ENCODE results near the gene PPL. TPM values are rescaled to one million over a fixed set of nuclear protein-coding genes. Genes with fewer than 3 reads are reported as not detected.

Gene PPL
- total RNA-seq (10 to 100 TPM in 3 of 9 donors, 1 to 10 TPM in 6; 6.4 to 23.8 (median 8.3) TPM), polyA plus RNA-seq (1 to 10 TPM; 4.3 to 5.1 TPM)
- long read RNA-seq, donor 1, full-length matches to known transcripts = 10 of 36 reads
- long read RNA-seq, donor 1, partial matches to known transcripts = 9 of 36 reads
- long read RNA-seq, donor 1, other reads (novel, unspliced or antisense) = 17 of 36 reads
- long read RNA-seq, donor 2, full-length matches to known transcripts = 3 of 33 reads
- long read RNA-seq, donor 2, partial matches to known transcripts = 14 of 33 reads
- long read RNA-seq, donor 2, other reads (novel, unspliced or antisense) = 16 of 33 reads
- long read RNA-seq, donor 3, full-length matches to known transcripts = 4 of 19 reads
- long read RNA-seq, donor 3, partial matches to known transcripts = 10 of 19 reads
- long read RNA-seq, donor 3, other reads (novel, unspliced or antisense) = 5 of 19 reads

DNA sequence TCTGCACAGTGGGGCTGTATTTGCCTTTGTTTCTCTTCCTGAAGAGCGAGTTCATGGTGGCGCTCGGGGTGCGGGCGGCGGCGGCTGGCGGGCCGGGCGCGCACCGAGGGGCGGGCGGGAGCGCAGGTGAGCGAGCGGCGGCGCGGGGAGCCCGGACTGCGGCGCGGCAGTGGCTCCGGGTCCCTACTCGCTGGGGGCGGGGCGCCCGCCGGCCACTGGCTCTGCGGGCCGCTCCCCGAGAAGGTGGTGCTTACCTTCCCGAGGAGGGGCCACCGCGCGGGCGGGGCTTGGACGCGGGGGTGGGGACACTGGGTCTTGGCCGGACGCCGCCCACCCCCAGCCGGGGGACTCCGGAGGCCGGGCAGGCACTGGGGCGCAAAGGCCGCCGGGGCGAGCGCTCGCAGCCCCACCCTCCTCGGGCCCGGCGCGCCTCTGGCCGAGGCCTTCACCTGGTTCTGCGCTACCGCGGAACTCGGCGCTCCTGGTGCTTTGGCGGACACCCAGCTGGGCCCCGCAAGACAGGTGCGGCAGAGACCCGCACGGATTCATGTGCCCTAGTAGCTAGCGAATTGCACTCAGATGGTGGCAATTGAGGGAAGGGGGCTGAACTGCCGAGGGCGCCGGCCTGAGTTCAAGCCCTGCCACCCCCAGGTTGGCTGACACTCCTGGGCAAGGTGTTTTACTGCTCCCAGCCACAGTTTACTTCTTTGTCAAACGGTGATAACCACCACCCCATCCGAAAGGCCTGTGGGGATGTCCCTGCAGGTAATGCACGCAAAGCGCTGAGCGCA, at the start of gene PPL:
Gene PPL (minus strand): TSS at position 158 of the 791 bp plus-strand sequence. CDS start 103 bp downstream, at position 55.
- intact Hi-C loops (cut with DNase I) = loop anchor here in 3 of 10 donors (5.0 kb wide), 3 partner anchors 45 to 85 kb away; no protein-coding TSS in a partner anchor

DNA sequence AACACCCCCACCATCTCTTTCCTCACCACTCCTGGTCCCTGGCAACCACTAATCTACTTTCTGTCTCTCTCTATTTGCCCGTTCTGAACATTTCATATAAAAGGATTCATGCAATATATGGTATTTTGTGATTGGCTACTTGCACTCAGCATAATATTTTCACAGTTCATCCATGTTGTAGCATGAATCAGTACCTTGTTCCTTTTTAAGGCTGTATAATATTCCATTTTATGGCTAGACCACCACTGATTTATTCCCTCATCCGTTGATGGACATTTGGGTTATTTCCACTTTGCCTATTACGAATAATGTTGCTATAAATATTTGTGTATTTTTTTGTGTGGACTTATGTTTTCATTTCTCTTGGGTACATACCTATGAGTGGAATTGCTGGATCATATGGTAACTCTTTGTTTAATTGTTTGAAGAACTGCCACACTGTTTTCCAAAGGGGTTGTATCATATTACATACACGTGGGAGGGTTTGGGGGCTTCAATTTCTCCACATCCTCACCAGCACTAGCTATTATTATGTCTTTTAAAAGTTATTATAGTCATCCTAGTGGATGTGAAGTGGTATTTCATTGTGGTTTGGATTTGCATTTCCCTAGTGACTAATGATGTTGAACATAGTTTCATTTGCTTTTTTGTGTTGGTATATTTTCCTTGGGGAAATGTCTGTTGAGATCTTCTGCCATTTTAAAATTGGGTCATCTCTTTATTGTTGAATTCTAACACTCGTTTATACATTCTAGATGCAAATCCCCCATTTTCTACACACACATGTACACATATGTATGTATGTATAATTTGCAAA, 47.4 kb upstream of the PPL start:
- ATAC-seq = no peak
- TF ChIP-seq CTCF (IDR thresholded peaks at IDR 0.05) (no peak), POLR2A (IDR thresholded peaks at IDR 0.05) (no peak)
- no peak overlapping the region for H3K4me3 ChIP-seq
- H3K9me3 ChIP-seq = peaks cover 0 to 7% (median 0%) of the 10 kb centered on the region in 12 donors
- no peak for DNase-seq
- H3K27me3 ChIP-seq = peaks cover 0 to 28% (median 15%) of the 10 kb centered on the region in 9 donors
- no peak overlapping the region for H3K27ac ChIP-seq
- intact Hi-C loops (cut with DNase I) = no loop called here
- no peaks in the 10 kb centered on the region for H3K36me3 ChIP-seq
- peaks cover 0 to 15% (median 1%) of the 10 kb centered on the region in 12 donors for H3K4me1 ChIP-seq
- 72 to 78% (median 74%) methylated on average over 5 of the region's 5 CpGs for WGBS, 4 donors

More for the DNA sequence above, at the start of gene PPL:
- Histone ChIP-seq H3K27me3 (peaks cover 0 to 40% (median 5%) of the 10 kb centered on the region in 9 donors), H3K9me3 (no peaks in the 10 kb centered on the region), H3K4me3 (peak within 1 kb of the TSS; percentile 38 to 63 (median 52)), H3K4me1 (peaks cover 0 to 29% (median 13%) of the 10 kb centered on the region in 12 donors), H3K36me3 (no peaks in the 10 kb centered on the region), H3K27ac (peak within 1 kb of the TSS in 4 of 12 donors; percentile 24 to 61 (median 48))
- TF ChIP-seq POLR2A (IDR thresholded peaks at IDR 0.05) (no peak), CTCF (IDR thresholded peaks at IDR 0.05) (no peak)
- 9 to 74% (median 15%) methylated on average over 7 to 76 of the region's 76 CpGs for WGBS, 4 donors
- DNase-seq = peak; percentile 61 to 82 (median 69)
- ATAC-seq = peak; percentile 23 to 66 (median 56)

DNA sequence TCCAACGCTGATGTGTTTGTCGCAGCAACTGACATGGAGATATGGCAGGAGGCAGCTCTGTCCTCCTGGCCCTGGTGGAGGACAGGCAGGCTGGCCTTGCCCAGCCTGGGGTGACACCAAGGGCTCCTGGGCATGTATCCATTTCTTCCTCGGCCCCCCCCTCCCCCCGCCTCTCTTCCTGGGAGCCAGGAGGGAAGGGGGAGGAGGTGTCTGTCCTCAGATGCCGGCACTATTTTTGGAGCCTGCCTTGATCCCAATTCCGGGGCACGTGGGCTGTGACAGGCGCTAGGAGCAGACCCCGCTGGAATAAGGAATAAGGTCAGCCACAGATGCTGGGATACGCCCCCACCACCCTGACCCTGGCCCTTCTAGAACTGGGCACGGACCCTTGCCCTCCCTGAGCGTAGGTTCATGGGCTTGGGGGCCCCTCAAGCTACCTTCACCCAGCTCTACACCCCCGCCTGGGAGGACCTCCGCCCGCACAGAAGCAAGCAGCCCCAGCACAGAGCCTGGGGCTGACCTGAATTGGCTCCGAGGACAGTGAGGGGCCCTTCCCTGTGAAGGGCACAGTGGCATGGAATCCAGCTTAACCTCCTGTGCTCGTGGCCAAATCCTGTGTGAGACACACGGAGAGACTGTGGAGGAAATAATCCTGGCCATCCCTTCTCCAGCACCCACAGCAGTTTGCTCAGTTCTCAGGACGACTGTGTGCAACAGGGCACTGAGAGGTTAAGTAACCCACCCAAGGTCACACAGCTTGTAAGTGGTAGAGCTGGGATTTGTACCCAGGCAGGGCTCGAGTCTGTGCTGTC, 45.3 kb upstream of the PPL start:
- peaks cover 0 to 8% (median 0%) of the 10 kb centered on the region in 9 donors for H3K27me3 ChIP-seq
- DNase-seq (peak in 4 of 5 donors; percentile 69 to 82 (median 76)), ATAC-seq (peak; percentile 96 to 98 (median 96))
- peaks cover 0 to 14% (median 1%) of the 10 kb centered on the region in 12 donors for H3K4me1 ChIP-seq
- no peak for TF ChIP-seq POLR2A (IDR thresholded peaks at IDR 0.05)
- no peak for TF ChIP-seq CTCF (IDR thresholded peaks at IDR 0.05)
- H3K27ac ChIP-seq = peak overlapping the region; percentile 4 to 96 (median 82)
- H3K4me3 ChIP-seq = peak overlapping the region in 7 of 12 donors; percentile 17 to 41 (median 22)
- intact Hi-C loops (cut with DNase I) = no loop called here
- WGBS, 4 donors = 16 to 26% (median 22%) methylated on average over 11 to 20 of the region's 20 CpGs
- peaks cover 0 to 7% (median 0%) of the 10 kb centered on the region in 12 donors for H3K9me3 ChIP-seq
- no peaks in the 10 kb centered on the region for H3K36me3 ChIP-seq

Data from heart left ventricle (tissue), 16 donors.